Measurements from ENCODE around the gene ROBO1.
"Not testable (repeated sequence)": the region's sequence is repeated elsewhere in the genome, so short reads cannot be mapped to it uniquely, and the experiment has no call there.

DNA sequence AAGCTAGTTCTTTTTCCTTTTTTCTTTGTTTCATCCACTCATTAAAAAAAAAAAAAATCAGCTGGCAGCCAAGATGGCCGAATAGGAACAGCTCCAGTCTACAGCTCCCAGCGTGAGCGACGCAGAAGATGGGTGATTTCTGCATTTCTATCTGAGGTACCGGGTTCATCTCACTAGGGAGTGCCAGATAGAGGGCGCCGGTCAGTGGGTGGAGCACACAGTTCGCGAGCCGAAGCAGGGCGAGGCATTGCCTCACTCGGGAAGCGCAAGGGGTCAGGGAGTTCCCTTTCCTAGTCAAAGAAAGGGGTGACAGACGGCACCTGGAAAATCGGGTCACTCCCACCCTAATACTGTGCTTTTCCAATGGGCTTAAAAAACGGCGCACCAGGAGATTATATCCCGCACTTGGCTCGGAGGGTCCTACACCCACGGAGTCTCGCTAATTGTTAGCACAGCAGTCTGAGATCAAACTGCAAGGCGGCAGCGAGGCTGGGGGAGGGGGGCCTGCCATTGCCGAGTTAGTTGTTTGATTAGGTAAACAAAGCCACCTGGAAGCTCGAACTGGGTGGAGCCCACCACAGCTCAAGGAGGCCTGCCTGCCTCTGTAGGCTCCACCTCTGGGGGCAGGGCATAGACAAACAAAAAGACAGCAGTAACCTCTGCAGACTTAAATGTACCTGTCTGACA, 1092.5 kb downstream of the ROBO1 start:
- TF ChIP-seq, protein P1, sequence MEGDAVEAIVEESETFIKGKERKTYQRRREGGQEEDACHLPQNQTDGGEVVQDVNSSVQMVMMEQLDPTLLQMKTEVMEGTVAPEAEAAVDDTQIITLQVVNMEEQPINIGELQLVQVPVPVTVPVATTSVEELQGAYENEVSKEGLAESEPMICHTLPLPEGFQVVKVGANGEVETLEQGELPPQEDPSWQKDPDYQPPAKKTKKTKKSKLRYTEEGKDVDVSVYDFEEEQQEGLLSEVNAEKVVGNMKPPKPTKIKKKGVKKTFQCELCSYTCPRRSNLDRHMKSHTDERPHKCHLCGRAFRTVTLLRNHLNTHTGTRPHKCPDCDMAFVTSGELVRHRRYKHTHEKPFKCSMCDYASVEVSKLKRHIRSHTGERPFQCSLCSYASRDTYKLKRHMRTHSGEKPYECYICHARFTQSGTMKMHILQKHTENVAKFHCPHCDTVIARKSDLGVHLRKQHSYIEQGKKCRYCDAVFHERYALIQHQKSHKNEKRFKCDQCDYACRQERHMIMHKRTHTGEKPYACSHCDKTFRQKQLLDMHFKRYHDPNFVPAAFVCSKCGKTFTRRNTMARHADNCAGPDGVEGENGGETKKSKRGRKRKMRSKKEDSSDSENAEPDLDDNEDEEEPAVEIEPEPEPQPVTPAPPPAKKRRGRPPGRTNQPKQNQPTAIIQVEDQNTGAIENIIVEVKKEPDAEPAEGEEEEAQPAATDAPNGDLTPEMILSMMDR (IDR thresholded peaks at IDR 0.05; ENCODE audit: extremely low read depth in 1 of 2, insufficient read depth in 1 of 2, low read depth in 1 of 2, low read length in 2 of 2): not testable (repeated sequence)
- not testable (repeated sequence) for TF ChIP-seq POLR2A, MYC (IDR thresholded peaks at IDR 0.05; ENCODE audit: low read depth, low read length)

All from endothelial cell of umbilical vein (primary cell).